Inferior parietal cortex (tissue), 1 donor: Measurements from ENCODE around the gene FABP7.

Experiments used
- DNase-seq: peaks from one replicate; pipeline ENCODE4 v3.0.0-alpha.2; 2016; ENCODE audit errors: extremely low spot score

FABP7 gene

DNA sequence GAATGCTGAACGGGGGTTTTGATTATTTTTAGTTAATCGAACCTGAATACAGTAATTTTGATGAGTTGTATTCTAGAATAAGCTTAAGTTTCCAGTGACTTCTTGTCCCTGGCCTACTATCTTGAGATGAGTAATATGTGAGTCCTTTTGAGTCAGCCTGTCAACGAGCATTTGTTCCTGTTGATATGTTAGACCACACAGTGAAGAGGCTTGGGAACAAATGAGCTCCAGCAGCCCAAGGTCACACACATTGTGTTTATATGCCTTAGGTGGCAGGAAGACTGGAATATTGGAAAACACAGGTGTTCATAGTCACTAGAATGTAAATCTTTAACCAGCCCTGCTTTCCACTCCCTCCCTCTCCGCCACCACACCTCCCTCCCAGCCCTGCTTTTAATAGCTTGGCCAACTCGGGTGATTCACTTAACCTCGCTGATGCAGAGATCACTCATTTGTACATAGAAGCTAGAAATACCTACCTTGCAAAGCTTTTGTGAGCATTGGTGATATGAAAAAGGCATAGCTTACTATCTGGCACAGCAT is 18.7 kb downstream of the FABP7 start:
- DNase-seq, result no peak

GRCh38 chr6:122799140-122799745 is 19.7 kb downstream of the FABP7 start:
- DNase-seq, result no peak

DNA sequence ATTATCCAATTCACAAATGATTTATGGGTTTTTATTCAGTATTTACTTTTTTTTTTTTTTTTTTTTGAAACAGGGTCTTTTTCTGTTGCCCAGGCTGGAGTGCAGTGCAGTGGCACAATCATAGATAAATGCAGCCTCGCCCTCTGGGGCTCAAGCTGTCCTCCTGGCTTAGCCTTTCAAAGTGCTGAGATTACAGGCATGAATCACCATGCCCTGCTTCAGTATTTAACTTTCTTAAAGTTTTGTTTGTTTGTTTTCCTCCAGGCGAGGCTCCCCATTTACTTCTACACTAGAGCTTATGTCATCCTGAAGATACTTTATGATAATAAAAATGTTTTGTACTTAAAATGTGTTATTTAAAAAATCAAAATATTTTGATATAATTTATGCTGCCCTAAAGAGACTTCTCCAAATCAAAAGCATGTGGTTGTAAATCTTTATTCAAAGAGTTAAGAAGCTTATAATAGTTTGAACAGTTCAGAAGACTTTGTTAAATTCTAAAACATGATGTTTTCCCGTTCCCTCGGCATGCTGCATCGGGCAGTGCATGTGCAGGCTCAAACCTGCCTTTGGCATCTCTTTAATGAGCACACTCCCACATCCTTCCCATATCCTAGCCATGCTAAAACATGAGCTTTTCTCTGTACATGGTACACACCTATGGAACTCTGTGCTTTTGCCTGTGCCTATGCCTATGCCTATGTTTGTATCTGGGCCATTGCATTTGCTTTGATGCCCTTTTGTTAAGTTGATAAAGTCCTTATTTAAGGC is 20.6 kb downstream of the FABP7 start:
- no peak for DNase-seq

- no peak for DNase-seq
Observed at GRCh38 chr6:122800906-122801305, 21.4 kb downstream of the FABP7 start.

DNA sequence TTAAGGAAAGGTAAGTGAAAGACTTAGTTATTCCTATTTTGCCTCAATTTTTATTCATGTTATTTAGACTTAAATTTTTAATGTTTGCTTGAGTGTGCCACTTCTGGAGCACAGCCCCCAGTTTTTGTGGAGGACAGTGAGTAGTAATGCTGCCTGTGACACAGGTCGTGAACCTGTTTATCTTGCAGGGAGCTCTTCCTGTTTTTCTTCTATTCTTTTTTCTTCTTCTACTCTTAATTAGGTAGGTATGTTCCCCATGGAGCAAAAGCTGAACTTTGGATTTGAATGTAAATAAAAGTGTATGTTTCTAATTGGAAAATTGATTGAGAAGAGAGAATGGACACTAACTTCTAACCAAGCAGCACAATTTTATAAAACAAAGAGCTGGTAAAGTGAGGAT is 21.9 kb downstream of the FABP7 start:
- DNase-seq, result no peak

DNA sequence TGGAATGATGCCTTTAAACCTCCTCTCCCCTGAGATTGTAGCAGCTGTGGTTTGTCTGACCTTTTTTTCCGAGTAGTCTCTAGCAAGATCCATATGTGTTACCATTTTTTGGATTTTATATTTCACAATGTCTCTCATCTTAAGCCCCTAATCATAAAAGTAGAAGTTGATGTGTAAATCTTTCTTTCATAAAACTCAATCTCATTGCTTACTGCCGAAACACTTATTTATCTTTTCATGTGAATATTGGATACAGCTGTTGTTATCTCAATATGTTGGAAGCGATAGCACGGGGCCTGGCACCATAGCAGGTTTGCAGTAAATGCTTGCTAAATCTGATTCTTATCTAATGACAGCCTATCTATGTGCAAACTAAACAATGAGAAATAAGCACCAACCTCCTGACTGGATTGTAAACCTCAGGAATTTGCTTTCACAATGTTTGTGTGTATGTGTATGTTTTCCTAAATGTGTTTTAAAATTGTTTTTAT is 23.7 kb downstream of the FABP7 start:
- no peak for DNase-seq

DNA sequence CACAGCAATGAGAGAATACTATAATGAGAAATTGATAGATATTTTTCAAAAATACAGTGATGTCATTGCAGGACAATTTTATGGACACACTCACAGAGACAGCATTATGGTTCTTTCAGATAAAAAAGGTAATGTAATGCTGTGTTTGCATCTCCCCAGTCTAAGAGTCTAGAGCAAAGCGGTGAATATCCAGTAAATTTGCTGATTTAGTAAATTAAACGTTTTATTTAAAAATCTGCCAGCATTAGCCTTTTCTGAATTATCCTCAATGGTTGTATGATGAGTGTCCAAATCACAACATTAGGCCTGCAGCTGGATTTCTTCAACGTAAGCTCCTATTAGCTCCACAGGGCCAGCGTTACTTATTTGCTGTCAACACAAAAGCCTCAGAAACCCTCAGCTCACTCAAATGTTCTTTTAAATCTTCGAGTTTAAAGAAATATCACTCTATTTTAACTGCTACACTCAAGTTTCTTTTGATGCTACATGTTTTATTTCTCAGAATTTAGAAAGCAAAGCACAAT is 25.5 kb downstream of the FABP7 start:
- DNase-seq, result no peak

- no peak for DNase-seq
Observed at GRCh38 chr6:122806291-122806690, 26.8 kb downstream of the FABP7 start.

GRCh38 chr6:122808121-122808885 is 28.8 kb downstream of the FABP7 start:
- DNase-seq, result no peak

- DNase-seq, result no peak
Observed at GRCh38 chr6:122809001-122809400, 29.5 kb downstream of the FABP7 start.

GRCh38 chr6:122809691-122810090 is 30.2 kb downstream of the FABP7 start:
- no peak for DNase-seq

DNA sequence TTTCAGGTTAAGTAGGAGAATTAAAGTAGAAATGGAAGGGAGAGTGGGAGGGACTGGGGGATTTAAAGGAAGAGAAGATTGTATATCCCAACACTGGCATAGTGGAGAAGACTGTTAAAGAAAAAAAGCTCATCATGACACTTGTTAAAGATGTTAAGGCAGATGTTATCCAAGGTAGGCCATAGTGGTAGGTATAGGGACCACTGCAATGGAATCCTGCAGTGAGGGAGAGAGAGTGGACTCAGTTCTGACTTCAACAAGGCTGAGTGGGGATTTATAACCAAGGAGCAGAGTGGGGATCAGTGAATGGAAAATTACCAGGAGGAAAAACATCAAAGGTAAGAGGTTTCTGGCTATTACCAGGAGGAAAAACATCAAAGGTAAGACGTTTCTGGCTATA is 30.7 kb downstream of the FABP7 start:
- no peak for DNase-seq

DNA sequence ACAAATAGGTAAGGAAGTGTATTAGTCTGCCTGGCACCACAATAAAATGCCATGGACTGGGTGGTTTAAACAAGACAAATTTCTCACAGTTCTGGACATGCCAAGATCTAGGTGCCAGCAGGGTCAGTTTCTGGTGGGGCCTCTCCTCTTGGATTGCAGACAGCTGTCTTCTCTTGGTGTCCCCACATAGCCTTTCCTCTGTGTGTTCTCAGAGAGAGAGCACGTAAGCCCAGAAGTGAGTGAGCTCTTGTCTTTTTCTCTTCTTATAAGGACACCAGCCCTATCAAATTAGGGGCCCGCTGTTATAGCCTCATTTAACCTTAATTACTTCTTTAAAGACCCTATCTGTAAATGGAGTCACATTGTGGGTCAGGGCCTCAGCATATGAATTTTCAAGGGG is 37.8 kb downstream of the FABP7 start:
- no peak for DNase-seq

DNA sequence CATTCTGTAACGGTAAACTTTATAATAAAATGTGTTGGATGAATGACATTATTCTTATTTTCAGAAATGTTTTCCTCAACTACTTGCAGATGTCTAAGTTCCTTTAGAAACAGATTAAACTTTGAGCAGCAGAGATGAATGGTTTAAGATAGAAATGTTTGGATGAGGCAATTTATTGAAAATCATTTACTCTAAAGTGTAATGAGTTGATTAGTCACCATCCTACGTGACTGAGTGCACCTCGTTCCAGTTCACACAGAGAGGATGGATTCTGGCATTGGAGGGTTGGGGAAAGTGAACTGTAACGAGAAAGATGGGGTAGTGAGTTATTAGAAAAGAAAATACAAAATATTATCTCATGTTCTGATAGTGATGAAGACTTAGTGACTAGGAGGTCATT is 38.2 kb downstream of the FABP7 start:
- DNase-seq, result no peak

DNA sequence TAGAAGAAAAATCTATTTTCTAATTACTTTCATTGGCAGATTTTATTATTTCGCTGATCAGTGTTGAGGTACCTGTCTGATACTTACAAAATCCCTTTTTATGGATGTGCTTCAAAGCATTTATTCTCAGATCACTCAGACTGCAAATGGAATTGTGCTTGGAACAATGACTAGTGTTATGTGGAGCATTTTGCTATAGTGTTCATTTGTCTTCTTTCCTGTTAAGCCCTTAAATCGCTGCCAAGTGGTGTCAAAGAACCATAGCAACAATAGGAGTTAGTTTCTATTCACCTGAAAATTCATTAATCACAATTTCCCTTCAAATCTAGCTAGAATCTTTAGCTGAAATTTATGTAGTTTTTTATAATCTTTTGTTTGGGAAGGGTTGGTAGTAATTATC is 39.4 kb downstream of the FABP7 start:
- no peak for DNase-seq

GRCh38 chr6:122821095-122821494 is 41.6 kb downstream of the FABP7 start:
- DNase-seq, result no peak

- DNase-seq, result no peak
Observed at GRCh38 chr6:122825163-122825562, 45.6 kb downstream of the FABP7 start.

- no peak for DNase-seq
Observed at GRCh38 chr6:122829456-122829855, 49.9 kb downstream of the FABP7 start.

DNA sequence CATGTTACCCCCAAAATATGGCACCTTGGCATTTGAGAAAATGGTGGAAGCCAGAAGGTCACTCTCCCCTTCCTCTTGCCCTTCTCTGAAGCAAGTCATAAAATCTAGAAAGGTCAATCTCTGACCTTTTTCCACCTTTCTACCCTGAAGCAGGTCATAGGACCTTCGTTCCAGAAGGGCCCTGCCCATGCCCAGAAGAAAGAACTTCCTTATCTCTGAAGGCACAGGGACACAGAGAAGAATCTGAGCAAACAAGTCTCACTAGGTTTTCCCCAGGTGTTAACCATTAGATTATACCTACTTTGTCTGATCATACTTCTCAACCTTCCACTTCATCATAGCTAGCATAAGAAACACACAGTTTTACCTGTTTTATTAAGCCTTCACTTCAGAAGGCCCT is 52.0 kb downstream of the FABP7 start:
- DNase-seq, result no peak

GRCh38 chr6:122832459-122832858 is 52.9 kb downstream of the FABP7 start:
- DNase-seq, result no peak

DNA sequence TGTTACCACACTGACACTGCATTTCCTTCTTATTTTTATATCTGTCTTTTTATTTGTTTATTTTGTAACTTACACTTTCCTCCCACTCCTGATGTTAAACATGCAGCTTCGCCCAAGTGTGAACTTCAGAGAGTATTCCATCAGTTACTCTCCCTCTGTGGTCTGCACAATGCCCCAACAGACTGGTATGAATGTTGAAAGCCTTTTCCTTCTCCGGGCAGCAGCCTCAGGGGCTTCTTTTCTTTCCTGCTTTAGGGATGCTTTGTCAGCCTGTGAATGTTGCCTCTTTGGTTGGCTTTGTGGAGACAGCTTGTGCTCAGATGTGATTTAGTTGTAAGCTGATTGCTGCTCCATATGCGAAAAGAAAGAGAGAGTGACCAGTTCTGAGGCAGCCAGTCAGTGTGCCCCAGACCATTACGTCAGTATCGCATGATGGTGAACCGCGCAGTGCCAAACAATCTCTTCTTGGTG is 53.5 kb downstream of the FABP7 start:
- DNase-seq, result peak; percentile 79
